ENCODE data around the gene ONECUT2.

DNA sequence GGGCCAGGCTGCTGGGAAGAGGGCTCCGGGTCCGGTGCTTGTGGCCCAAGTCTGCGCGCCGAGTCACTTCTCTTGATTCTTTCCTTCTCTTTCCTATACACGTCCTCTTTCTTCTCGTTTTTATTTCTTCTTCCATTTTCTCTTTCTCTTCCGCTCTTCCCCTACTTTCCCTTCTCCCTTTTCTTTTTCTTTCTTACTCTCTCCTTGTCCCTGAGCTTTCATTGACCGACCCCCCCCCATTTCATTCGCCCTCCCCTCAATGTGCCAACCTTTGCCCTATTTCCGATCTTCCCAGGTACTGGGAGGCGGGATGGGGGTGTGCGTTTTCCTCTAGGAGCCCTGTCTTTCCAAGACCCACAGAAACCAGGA, 1.8 kb downstream of the ONECUT2 start:
- TF ChIP-seq TAF1 (conservative IDR thresholded peaks at IDR 0.05) (no peak), YY1 (IDR thresholded peaks at IDR 0.05) (no peak), MAX (IDR thresholded peaks at IDR 0.05) (no peak), JUND (IDR thresholded peaks at IDR 0.05) (no peak), RXRA (IDR thresholded peaks at IDR 0.05) (no peak), RAD21 (IDR thresholded peaks at IDR 0.05) (no peak), EGR1 (IDR thresholded peaks at IDR 0.05; ENCODE audit: low read depth in 2 of 2) (no peak), REST (IDR thresholded peaks at IDR 0.05) (no peak)
- TF ChIP-seq, protein P1, sequence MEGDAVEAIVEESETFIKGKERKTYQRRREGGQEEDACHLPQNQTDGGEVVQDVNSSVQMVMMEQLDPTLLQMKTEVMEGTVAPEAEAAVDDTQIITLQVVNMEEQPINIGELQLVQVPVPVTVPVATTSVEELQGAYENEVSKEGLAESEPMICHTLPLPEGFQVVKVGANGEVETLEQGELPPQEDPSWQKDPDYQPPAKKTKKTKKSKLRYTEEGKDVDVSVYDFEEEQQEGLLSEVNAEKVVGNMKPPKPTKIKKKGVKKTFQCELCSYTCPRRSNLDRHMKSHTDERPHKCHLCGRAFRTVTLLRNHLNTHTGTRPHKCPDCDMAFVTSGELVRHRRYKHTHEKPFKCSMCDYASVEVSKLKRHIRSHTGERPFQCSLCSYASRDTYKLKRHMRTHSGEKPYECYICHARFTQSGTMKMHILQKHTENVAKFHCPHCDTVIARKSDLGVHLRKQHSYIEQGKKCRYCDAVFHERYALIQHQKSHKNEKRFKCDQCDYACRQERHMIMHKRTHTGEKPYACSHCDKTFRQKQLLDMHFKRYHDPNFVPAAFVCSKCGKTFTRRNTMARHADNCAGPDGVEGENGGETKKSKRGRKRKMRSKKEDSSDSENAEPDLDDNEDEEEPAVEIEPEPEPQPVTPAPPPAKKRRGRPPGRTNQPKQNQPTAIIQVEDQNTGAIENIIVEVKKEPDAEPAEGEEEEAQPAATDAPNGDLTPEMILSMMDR (IDR thresholded peaks at IDR 0.05; ENCODE audit: low read depth, low read length, missing input control): no peak
- TF ChIP-seq, protein P2, sequence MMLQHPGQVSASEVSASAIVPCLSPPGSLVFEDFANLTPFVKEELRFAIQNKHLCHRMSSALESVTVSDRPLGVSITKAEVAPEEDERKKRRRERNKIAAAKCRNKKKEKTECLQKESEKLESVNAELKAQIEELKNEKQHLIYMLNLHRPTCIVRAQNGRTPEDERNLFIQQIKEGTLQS (IDR thresholded peaks at IDR 0.05): no peak
